ENCODE measurements around the gene PLEKHG4.

PLEKHG4 gene

GRCh38 chr16:67264277-67264676, 15.1 kb upstream of the PLEKHG4 start:
- DNase-seq = no peak

GRCh38 chr16:67264866-67265265, 14.5 kb upstream of the PLEKHG4 start:
- DNase-seq = no peak

- no peak for DNase-seq
These were observed 13.5 kb upstream of the PLEKHG4 start for GRCh38 chr16:67265834-67266233.

GRCh38 chr16:67268136-67268579, 11.2 kb upstream of the PLEKHG4 start:
- DNase-seq = no peak

GRCh38 chr16:67269766-67270165, 9.6 kb upstream of the PLEKHG4 start:
- DNase-seq = no peak

GRCh38 chr16:67270931-67271338, 8.4 kb upstream of the PLEKHG4 start:
- DNase-seq = no peak

GRCh38 chr16:67271446-67271845, 7.9 kb upstream of the PLEKHG4 start:
- DNase-seq = no peak

- DNase-seq = no peak
These were observed 4.0 kb upstream of the PLEKHG4 start for GRCh38 chr16:67275321-67275720.

GRCh38 chr16:67277294-67277998, 1.9 kb upstream of the PLEKHG4 start:
- no peak for DNase-seq

GRCh38 chr16:67277999-67278772, 1.1 kb upstream of the PLEKHG4 start:
- DNase-seq = no peak

- peak; percentile 0 for DNase-seq
These were observed 498 bp upstream of the PLEKHG4 start for GRCh38 chr16:67278773-67279295.

GRCh38 chr16:67280090-67281015, 1.0 kb downstream of the PLEKHG4 start:
- DNase-seq = no peak

- no peak for DNase-seq
These were observed 2.5 kb downstream of the PLEKHG4 start for GRCh38 chr16:67281536-67282446.

- DNase-seq = no peak
These were observed 3.1 kb downstream of the PLEKHG4 start for GRCh38 chr16:67282447-67282805.

- no peak for DNase-seq
These were observed 3.9 kb downstream of the PLEKHG4 start for GRCh38 chr16:67283039-67283825.

GRCh38 chr16:67283826-67284555, 4.7 kb downstream of the PLEKHG4 start:
- DNase-seq = no peak

GRCh38 chr16:67284699-67285646, 5.6 kb downstream of the PLEKHG4 start:
- peak; percentile 80 for DNase-seq

- DNase-seq = no peak
These were observed 7.3 kb downstream of the PLEKHG4 start for GRCh38 chr16:67286441-67287235.
